OCI-LY1 (cell line): ENCODE data around the gene ARL8A.

Experiments
- H2AFZ ChIP-seq: fragments of 200-600 bp; sonication (generic), shearing (Covaris generic); 2 replicates; pipeline ENCODE4 v1.6.0; 2014; ENCODE audit warnings: antibody characterized with exemption, mild to moderate bottlenecking, low read length
- H3F3A ChIP-seq: fragments of 200-600 bp; sonication (generic), shearing (Covaris generic); 2 replicates; pipeline ENCODE4 v1.6.0; 2014; ENCODE audit warnings: mild to moderate bottlenecking, antibody characterized with exemption, low read length, moderate library complexity; ENCODE audit not compliant: insufficient read depth
- H3K27ac ChIP-seq: fragments of 200-600 bp; sonication (generic); 2 replicates; pipeline ENCODE4 v1.5.1; 2014; ENCODE audit warnings: low read length, mixed run types, mild to moderate bottlenecking, low read depth; ENCODE audit not compliant: poor library complexity, severe bottlenecking
- H3K27me3 ChIP-seq: fragments of 200-600 bp; sonication (generic); 2 replicates; pipeline ENCODE4 v1.6.0; 2014; ENCODE audit warnings: antibody characterized with exemption, mild to moderate bottlenecking, low read length, moderate library complexity; ENCODE audit not compliant: insufficient read depth
- H3K36me3 ChIP-seq: fragments of 200-600 bp; sonication (generic); 2 replicates; pipeline ENCODE4 v1.6.1; 2014; ENCODE audit warnings: mild to moderate bottlenecking, antibody characterized with exemption, low read length, moderate library complexity, mixed read lengths; ENCODE audit not compliant: insufficient read depth
- H3K4me1 ChIP-seq: fragments of 200-600 bp; sonication (generic); 2 replicates; pipeline ENCODE4 v1.5.1; 2014; ENCODE audit warnings: mild to moderate bottlenecking, low read length, moderate library complexity; ENCODE audit not compliant: insufficient read depth, severe bottlenecking
- H3K4me2 ChIP-seq: fragments of 200-600 bp; sonication (generic), shearing (Covaris generic); 2 replicates; pipeline ENCODE4 v1.6.1; 2014; ENCODE audit warnings: low read length
- H3K4me3 ChIP-seq: fragments of 200-600 bp; sonication (generic); 2 replicates; pipeline ENCODE4 v1.5.1; 2014; ENCODE audit warnings: low read length, low read depth, mild to moderate bottlenecking, mixed read lengths; ENCODE audit not compliant: poor library complexity, severe bottlenecking
- H3K79me2 ChIP-seq: fragments of 200-600 bp; shearing (Covaris generic); 2 replicates; pipeline ENCODE4 v1.6.1; 2016; ENCODE audit warnings: mixed run types, low read length, mixed read lengths; ENCODE audit not compliant: insufficient read depth
- H3K9ac ChIP-seq: fragments of 200-600 bp; sonication (generic), shearing (Covaris generic); 2 replicates; pipeline ENCODE4 v1.6.1; 2014; ENCODE audit warnings: mild to moderate bottlenecking, low read length, mixed read lengths
- H3K9me2 ChIP-seq: fragments of 200-600 bp; sonication (generic), shearing (Covaris generic); 2 replicates; pipeline ENCODE4 v1.6.1; 2014; ENCODE audit warnings: low read depth, mild to moderate bottlenecking, low read length, mixed read lengths
- H3K9me3 ChIP-seq: fragments of 200-600 bp; shearing (Covaris generic); 2 replicates; pipeline ENCODE4 v1.6.1; 2014; ENCODE audit warnings: low read length, mixed read lengths
- H4K20me1 ChIP-seq: fragments of 200-600 bp; sonication (generic), shearing (Covaris generic); 2 replicates; pipeline ENCODE4 v1.6.0; 2016; ENCODE audit warnings: mild to moderate bottlenecking, low read length; ENCODE audit not compliant: insufficient read depth
- EZH2 ChIP-seq: fragments of 200-600 bp; sonication (generic), shearing (Covaris generic); IDR thresholded peaks from 2 replicates; pipeline ENCODE4 v1.8.0; 2017; ENCODE audit warnings: borderline replicate concordance, mixed run types, mild to moderate bottlenecking, antibody characterized with exemption, low read length, moderate library complexity, mixed read lengths
- TF ChIP-seq, protein P1 (sequence below): fragments of 200-600 bp; sonication (generic), shearing (Covaris generic); IDR thresholded peaks from 2 replicates; pipeline ENCODE4 v1.5.1; 2017; ENCODE audit warnings: mild to moderate bottlenecking, antibody characterized with exemption, low read length, moderate library complexity, mixed read lengths

Gene ARL8A

DNA sequence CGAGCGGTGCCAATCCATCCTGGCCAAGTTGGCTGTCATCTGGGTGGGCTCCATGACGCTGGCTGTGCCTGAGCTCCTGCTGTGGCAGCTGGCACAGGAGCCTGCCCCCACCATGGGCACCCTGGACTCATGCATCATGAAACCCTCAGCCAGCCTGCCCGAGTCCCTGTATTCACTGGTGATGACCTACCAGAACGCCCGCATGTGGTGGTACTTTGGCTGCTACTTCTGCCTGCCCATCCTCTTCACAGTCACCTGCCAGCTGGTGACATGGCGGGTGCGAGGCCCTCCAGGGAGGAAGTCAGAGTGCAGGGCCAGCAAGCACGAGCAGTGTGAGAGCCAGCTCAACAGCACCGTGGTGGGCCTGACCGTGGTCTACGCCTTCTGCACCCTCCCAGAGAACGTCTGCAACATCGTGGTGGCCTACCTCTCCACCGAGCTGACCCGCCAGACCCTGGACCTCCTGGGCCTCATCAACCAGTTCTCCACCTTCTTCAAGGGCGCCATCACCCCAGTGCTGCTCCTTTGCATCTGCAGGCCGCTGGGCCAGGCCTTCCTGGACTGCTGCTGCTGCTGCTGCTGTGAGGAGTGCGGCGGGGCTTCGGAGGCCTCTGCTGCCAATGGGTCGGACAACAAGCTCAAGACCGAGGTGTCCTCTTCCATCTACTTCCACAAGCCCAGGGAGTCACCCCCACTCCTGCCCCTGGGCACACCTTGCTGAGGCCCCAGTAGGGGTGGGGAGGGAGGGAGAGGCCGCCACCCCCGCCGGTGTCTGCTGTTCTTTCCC is 16.5 kb downstream of the ARL8A start:
- H3K27ac ChIP-seq: no peak overlapping the region
- no peak overlapping the region for H3K9ac ChIP-seq
- H3K4me3 ChIP-seq: no peak overlapping the region
- no peaks in the 10 kb centered on the region for H3F3A ChIP-seq
- no peaks in the 10 kb centered on the region; the same call in 1 of the 2 replicates for H3K27me3 ChIP-seq
- H3K4me1 ChIP-seq: no peaks in the 10 kb centered on the region
- no peaks in the 10 kb centered on the region for H4K20me1 ChIP-seq
- no peak for TF ChIP-seq EZH2
- no peaks in the 10 kb centered on the region for H3K9me3 ChIP-seq
- peaks cover 12% of the 10 kb centered on the region for H3K36me3 ChIP-seq
- H3K4me2 ChIP-seq: no peak overlapping the region
- H3K79me2 ChIP-seq: no peaks in the 10 kb centered on the region
- H2AFZ ChIP-seq: no peak overlapping the region
- H3K9me2 ChIP-seq: no peaks in the 10 kb centered on the region

DNA sequence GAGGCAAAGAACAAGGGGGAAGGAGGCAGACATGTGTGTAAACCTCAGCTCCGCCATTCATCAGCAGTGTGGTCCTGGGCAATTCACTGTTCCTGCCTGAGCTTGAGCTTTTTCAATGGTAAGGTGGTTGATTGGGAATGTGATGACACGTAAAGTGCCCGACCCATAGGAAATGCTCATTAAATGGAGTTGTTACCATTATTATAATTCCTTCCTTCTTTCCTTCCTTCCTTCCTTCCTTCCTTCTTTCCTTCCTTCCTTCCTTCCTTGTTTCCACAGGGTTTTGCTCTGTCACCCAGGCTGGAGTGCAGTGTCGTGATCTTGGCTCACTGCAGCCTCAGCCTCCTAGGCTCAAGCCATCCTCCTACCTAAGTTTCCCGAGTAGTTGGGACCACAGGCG is 17.5 kb downstream of the ARL8A start:
- no peak overlapping the region for H3K9ac ChIP-seq
- no peaks in the 10 kb centered on the region for H3K9me3 ChIP-seq
- H4K20me1 ChIP-seq: no peaks in the 10 kb centered on the region
- no peak overlapping the region for H3K4me3 ChIP-seq
- no peak overlapping the region for H3K27ac ChIP-seq
- no peak overlapping the region for H2AFZ ChIP-seq
- H3K36me3 ChIP-seq: peaks cover 3% of the 10 kb centered on the region
- TF ChIP-seq, protein P1, sequence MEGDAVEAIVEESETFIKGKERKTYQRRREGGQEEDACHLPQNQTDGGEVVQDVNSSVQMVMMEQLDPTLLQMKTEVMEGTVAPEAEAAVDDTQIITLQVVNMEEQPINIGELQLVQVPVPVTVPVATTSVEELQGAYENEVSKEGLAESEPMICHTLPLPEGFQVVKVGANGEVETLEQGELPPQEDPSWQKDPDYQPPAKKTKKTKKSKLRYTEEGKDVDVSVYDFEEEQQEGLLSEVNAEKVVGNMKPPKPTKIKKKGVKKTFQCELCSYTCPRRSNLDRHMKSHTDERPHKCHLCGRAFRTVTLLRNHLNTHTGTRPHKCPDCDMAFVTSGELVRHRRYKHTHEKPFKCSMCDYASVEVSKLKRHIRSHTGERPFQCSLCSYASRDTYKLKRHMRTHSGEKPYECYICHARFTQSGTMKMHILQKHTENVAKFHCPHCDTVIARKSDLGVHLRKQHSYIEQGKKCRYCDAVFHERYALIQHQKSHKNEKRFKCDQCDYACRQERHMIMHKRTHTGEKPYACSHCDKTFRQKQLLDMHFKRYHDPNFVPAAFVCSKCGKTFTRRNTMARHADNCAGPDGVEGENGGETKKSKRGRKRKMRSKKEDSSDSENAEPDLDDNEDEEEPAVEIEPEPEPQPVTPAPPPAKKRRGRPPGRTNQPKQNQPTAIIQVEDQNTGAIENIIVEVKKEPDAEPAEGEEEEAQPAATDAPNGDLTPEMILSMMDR: no peak
- no peak for TF ChIP-seq EZH2
- no peaks in the 10 kb centered on the region for H3K4me1 ChIP-seq
- no peaks in the 10 kb centered on the region for H3K79me2 ChIP-seq
- H3K9me2 ChIP-seq: no peaks in the 10 kb centered on the region
- H3F3A ChIP-seq: no peaks in the 10 kb centered on the region
- H3K27me3 ChIP-seq: peaks cover 4% of the 10 kb centered on the region
- H3K4me2 ChIP-seq: no peak overlapping the region

GRCh38 chr1:202126426-202126825 is 18.1 kb downstream of the ARL8A start:
- H3K9ac ChIP-seq: no peak overlapping the region
- no peaks in the 10 kb centered on the region for H3K79me2 ChIP-seq
- no peak overlapping the region for H3K27ac ChIP-seq
- H3K4me2 ChIP-seq: no peak overlapping the region
- no peaks in the 10 kb centered on the region for H4K20me1 ChIP-seq
- no peak overlapping the region for H3K4me3 ChIP-seq
- H3F3A ChIP-seq: no peaks in the 10 kb centered on the region
- peaks cover 4% of the 10 kb centered on the region for H3K27me3 ChIP-seq
- H3K9me2 ChIP-seq: no peaks in the 10 kb centered on the region
- H3K4me1 ChIP-seq: no peaks in the 10 kb centered on the region
- H3K9me3 ChIP-seq: no peaks in the 10 kb centered on the region
- no peak for TF ChIP-seq EZH2
- TF ChIP-seq, protein P1: no peak
- no peak overlapping the region for H2AFZ ChIP-seq
- no peaks in the 10 kb centered on the region for H3K36me3 ChIP-seq

DNA sequence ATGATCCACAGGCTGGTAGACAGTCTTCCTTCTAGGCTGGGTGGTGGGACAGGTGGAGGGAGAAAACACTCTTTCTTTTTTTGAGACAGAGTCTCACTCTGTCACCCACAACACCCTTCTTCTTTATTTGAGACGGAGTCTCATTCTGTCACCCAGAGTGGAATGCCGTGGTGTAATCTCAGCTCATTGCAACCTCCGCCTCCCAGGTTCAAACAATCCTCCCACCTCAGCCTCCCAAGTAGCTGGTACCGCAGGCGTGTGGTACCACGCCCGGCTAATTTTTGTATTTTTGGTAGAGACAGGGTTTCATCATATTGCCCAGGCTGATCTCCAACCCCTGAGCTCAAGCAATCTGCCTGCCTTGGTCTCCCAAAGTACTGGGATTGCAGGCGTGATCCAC is 18.9 kb downstream of the ARL8A start:
- Histone ChIP-seq H3K9me3 (no peaks in the 10 kb centered on the region), H3K27ac (no peak overlapping the region), H3K36me3 (no peaks in the 10 kb centered on the region), H2AFZ (no peak overlapping the region), H3K9ac (no peak overlapping the region), H3K9me2 (no peaks in the 10 kb centered on the region), H3K79me2 (no peaks in the 10 kb centered on the region), H3K4me2 (no peak overlapping the region), H3K27me3 (peaks cover 4% of the 10 kb centered on the region), H3F3A (no peaks in the 10 kb centered on the region), H3K4me1 (no peaks in the 10 kb centered on the region), H4K20me1 (no peaks in the 10 kb centered on the region), H3K4me3 (no peak overlapping the region)
- no peak for TF ChIP-seq EZH2
- TF ChIP-seq, protein P1: no peak
